ENCODE results near the gene CPA3.

GRCh38 chr3:148854061-148854460, 11.0 kb upstream of the CPA3 start:
- TF ChIP-seq CTCF (conservative IDR thresholded peaks at IDR 0.05; ENCODE audit: low read depth, low read length) (no peak), EZH2 (IDR thresholded peaks at IDR 0.05; ENCODE audit: borderline replicate concordance, low read depth, low read length, poor library complexity, severe bottlenecking) (no peak)
